CD1c-positive myeloid dendritic cell (primary cell): ENCODE measurements around the gene MUC21.
A peak's percentile ranks its signal among the peaks of the same experiment; 100 is the strongest.

Source experiments
- DNase-seq: peaks from one replicate; pipeline ENCODE4 v3.0.0-alpha.2; 2016; ENCODE audit errors: extremely low spot score

MUC21 gene

DNA sequence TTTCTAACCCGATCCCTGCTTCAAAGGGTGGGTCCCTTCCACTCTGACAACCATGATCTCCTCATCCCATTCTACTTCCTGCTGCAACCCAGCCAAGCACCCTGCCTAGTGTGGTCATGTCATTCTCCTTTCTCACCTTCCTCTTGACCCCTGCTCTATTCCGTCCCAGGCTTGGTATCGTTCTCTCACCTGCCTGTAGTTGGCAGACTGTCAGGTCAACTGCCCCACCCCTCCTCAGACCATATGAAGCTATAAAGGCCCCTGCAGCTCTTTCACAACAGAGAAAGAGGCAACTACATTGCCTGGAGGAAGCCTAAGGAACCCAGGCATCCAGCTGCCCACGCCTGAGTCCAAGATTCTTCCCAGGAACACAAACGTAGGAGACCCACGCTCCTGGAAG is at the start of gene MUC21:
Gene MUC21, plus strand, starts transcription at position 280 of the 400 bp plus-strand sequence. CDS start 241 bp downstream, outside the sequence.
- no peak for DNase-seq

DNA sequence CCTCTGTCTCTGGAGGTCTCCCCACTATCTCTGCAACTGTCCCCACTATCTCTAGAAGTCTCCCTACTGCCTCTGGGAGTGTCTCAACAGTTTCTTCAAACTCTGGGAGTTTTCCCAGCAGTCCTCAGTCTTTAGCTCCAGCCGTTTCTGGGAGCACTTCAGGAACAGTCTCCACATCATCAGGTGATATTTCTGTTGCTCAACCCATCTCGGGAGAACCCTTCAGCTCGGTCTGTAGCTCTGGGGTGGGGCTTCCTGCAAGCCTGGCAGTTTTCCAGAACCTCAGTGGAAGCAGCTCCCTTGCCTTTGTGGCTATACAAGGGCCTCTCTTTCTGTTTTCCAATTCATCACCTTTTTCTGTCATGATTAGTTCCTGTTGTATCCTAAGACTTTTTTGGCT is 48.5 kb upstream of the MUC21 start:
- no peak for DNase-seq

DNA sequence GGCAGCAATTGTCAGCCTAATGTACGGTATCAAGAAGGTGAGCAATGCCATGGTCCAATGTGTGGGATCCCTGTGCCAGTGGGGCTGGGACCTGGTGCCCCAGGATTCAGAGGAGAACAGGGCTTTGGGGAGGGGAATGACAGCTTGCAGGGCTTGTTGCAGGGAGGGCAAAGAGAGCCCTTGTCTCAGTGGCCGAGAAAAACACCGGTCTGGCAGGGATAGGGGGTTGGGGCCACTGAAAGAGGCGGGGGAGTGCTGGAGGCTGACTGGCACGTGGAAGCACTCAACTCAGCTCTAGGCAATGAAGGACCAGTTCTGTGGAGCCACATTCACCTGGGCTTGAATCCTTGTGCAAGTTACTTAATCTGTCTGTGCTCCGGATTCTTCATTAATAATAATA is 46.3 kb upstream of the MUC21 start:
- DNase-seq: no peak

DNA sequence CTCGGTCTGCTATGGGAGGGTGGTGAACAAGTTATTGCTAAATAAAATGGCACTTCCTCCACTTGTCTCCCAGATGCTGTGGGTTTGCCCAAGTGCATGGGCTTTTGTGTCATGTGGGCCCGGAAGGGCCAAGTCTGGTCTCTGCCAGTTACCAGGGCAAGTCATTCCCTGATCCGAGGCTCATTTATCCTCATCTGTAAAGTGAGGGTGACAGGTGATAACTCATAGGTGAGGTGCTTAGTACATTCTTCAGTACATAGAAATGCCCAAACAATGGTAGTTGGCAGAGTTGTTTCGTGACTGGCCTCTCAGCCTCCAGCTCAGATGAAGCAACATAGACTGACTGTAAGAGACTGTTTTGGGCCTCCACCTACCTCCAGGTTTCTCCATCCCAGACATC is 44.8 kb upstream of the MUC21 start:
- no peak for DNase-seq

DNA sequence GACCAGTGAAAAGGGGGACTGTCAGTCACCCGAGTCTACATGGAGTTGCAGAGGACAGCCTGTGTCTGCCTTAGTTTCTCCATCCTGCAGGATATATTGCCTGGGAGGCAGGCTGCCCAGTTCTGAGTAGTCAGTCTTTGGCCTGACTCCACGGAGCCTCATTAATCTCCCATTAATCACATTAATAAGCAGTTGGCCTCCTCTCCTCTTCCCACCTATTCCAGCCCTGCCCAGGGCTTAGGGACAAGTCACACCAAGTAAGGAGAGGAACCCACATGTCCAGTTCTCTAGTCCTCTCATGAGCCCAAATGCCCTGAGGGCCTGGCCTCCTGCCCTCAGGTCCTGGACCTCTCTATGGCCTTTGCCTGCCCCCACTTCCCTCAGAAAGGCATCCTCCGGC is 44.0 kb upstream of the MUC21 start:
- DNase-seq: no peak

DNA sequence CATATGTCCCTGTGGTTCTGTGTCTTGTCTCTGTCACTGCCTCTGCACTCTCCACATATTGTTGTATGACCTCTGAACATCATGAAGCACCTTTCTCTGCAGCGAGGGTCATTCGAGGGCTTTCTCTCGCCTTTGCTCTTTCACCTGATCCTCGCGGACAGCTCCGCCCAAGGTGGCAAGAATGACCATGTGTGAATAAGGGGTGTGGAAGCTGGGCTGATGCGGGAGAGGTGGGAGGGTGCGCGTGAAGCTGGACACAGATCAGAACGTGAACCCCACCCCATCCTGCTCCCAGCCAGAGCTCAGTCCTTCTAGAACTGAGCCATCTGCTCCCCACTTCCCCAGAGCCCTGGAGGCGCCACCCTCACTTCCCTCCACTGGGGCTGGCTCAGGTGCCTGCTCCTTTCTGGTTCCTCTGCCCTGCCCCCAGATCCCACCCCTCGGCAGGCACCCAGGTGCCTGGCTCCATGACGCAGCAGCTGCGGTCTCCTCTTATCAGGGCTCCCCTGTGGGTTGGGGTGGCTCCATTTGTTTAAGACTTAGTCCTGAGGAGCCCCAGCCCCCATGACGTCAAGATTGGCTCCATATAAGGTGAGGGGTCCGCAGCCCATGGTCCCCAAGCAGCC is 43.0 kb upstream of the MUC21 start, which contains the start of gene MUCL3:
Gene MUCL3, plus strand, starts transcription at position 613 of the 626 bp plus-strand sequence. CDS start 27 bp downstream, outside the sequence.
- DNase-seq: no peak

DNA sequence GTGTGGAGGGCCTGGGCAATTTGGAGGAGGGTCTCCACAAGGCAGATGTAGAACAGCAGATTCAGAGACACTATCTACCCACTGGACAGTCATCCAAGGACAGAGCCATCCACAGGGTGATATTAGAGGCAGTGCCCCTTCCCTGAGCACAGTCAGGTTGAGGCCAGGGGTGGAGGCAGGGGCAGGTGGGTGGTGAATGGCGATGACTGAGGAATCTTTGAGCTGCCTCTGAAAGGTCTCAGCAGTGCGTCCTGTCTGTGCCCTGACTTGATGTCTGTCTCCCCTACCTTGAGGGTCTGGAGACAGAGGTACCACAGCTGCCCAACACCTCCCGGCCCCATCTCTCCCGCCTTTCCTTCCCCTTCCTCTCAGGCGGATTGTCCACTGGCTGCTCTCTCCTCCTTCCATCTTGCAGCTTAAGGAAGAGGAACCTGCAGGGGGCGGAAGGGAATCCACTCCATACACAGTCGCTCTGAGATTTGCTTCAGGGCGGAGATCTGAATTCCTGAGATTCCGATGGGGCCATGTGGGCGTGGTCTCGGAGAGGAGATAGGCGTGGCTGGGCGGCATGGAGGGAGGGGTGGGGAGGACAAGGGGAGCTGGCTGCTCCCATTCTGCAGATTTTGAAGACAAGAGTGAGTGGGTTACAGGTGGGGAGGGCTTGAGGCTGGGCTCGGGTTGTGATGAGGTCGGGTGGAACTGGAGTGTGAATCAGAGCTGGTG is 41.0 kb upstream of the MUC21 start:
- DNase-seq: peak; percentile 54

DNA sequence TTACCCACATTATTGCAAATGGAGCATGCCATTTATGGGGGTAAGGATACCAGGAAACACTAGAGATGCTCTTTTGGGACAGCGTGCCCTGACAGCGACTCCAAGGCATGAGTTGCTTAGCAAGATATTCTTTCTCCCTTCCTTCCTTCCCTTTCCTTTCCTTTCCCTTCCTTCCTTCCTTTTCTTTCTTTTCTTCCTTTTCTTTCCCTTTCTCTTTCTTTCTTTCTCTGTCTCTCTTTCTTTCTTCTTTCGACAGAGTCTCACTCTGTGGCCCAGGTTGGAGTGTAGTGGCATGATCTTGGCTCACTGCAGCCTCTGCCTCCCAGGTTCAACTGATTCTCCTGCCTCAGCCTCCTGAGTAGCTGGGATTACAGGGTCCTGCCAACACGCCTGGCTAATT is 39.5 kb upstream of the MUC21 start:
- no peak for DNase-seq

DNA sequence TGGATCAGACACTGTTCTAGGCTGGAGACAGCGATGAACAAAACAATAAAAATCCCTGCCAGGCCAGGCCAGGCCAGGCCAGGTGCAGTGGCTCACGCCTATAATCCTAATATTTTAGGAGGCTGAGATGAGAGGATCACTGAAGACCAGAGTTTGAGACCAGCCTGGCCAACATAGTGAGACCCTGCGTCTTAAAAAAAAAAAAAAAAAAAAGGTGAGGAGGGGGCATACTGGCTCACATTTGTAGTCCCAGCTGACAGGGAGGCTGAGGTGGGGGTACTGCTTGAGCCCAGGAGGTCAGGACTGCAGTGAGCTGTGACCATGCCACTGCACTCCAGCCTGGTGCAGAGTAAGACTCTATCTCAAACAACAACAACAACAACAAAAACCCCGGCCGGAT is 38.2 kb upstream of the MUC21 start:
- no peak for DNase-seq

DNA sequence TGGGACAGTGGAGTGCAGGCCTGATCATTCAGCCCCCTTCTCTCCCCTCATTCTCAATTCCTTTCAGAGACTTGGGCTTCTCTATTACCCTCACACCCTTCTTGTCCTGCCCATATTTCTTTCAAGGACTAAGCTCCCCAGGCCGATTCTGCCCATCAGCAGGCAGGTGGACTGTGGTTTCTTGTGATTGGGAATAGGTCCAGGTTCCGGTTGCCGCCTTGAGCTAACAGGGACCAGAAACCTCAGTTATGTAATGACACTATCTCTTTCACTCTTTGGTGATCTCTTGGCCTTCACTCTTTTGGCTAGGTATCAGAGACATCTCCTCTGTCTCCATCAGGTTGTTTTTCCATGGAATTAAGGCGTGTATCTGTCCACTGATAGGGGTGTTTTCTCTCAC is 36.3 kb upstream of the MUC21 start:
- DNase-seq: no peak

DNA sequence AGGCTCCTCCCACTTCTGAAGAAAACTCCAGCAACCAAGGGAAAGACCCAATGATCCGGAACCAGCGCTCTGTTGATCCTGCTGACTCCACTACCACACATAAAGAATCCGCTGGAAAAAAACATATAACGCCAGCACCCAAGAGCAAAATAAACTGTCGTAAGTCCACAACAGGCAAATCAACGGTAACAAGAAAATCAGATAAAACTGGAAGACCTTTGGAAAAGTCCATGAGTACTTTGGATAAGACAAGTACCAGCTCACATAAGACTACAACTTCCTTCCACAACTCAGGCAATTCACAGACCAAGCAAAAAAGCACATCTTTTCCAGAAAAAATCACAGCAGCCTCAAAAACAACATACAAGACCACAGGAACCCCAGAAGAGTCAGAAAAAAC is 34.7 kb upstream of the MUC21 start:
- DNase-seq: no peak

DNA sequence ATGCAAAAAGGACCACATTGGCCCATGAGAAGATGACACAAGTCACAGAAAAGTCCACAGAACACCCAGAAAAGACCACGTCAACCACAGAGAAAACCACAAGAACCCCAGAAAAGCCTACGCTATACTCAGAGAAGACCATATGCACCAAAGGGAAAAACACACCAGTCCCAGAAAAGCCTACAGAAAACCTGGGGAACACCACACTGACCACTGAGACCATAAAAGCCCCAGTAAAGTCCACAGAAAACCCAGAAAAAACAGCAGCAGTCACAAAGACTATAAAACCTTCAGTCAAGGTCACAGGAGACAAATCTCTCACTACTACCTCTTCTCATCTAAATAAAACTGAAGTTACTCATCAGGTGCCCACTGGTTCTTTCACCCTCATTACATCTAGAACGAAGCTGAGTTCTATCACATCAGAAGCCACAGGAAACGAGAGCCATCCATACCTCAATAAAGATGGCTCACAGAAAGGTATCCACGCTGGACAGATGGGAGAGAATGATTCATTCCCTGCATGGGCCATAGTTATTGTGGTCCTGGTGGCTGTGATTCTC is 31.5 kb upstream of the MUC21 start:
- no peak for DNase-seq

DNA sequence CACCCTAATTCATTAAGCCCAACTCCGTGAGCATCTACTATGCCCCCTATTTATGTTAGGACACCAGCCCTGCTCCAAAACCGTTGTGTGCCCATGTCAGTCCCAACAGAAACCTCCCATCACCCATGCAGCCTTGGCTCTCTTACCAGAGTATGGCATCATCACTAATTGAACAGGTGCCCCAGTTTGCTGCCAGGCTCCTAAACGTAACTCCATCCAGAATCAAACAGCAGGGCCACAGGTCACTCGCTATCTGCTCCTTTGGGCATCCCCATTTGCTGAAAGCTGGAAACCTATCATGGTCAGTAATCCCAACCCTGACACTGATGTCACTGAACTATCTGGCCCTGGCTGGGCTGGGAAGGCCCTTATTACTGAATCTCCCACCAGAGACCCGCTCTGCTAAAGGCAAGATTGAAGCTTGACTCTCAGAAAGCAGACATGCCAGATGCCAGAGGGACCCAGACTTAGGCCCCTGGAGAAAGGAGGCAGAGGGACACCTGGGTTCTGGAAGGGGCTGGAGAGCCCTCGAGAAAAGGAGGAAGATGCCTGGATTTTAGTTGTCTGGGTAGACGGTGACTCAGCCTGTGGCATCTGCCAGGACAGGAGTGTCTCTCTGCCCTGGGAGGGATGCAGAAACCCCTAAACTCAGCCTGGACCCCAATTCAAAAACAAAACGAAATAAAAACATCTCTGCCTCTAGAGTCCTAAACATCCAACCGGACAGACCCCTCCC is 28.7 kb upstream of the MUC21 start:
- DNase-seq: no peak

DNA sequence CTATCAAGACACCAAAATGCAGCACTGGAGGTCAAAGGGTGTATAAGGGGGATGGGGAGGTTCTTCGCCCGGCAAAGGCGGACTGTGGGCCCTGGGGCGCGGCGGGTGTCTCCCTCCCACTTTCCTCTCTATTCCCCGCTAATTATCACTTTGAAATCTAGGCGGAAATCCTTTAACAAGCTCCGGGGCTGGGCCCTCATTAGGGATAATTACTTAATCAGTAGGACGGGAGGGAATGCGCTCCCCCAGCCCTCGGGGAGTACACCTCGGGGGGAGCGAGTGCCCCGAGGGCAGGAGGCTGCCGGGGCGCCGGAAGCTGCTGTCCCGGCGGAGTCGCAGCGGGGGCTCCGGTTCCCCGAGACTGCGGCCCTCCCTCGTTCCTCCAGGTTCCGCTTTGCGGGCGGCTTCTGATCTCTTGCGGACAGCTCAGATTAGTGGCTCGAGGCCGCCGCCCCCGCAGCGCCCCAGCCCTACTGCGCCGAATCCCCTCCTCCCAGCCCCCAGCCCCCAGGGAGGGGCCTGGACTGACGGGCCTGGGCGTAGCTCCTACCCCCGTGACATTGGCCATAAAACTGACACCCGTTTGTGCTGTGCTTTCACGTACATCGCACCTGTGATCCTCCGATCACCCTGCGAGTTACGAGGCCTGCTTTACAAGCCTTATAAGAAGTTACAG is 28.0 kb upstream of the MUC21 start:
- DNase-seq: peak; percentile 91

DNA sequence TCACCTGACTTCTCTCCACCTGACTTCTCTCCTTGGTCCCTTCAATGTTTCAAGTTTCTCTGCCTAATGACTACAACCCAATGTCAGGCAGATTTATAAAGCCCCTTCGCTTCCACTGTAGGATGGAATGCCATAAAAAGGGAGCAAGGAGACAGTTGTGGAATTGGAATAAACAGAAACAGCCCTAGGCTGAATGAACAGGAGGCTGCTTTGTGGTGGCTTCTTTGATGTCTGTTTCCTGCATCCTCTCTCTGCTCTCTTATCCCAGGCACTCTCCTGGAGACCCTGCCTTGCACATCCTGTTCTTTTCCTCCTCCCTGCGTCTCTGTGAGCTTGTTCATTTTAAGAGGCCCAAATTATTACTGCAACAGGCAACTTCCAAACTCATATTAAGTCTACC is 25.8 kb upstream of the MUC21 start:
- no peak for DNase-seq

DNA sequence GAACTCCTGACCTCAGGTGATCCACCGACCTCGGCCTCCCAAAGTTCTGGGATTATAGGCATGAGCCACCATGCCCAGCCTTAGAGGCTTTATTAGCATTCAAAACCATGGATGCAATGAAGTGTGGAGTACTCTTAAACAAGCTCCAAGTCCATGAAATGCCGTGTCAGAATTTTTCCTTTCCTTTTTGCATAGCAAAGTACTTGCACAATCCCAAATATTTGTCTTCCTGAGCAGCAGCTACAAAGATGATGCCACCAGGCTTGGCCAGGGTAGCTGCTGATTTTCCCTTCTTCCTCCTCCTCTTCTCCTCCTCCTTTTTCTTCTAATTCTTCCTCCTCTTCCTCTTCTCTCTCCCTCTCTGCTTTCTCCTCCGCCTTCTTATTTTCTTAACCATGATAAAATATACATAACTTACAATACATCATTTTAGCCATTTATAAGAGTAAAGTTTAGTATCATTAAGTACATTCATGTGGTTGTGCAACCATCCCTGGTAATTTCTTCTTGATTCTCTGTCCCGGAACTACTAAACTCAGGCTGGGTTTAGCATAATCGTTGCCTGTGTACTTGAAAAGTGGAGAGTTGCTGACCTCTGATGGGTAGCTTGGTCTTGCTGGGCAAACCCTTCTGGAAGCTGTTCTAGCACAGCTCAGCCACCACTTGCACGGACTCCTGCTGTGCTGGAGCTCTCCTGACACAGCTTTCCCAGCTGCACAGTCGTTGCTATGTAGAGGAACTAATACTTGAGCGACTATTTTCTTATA is 22.4 kb upstream of the MUC21 start:
- no peak for DNase-seq

DNA sequence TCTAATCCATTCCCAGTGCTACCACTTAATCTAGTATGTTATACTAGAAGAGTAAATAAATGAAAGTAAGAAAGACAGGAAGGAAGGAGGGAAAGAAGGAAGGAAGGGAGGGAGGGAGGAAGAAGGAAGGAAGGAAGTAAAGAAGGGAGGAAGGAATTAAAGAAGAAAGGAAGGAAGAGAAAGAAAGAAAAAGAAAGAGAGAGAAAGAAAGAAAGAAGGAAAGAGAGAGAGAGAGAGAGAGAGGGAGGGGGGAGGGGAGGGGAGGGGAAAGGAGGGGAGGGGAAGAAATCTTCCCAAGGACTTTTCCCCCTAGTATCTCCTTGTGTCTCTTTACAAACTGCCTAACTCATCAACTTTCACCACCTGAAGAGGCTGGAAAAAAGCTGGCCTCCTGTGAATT is 20.8 kb upstream of the MUC21 start:
- no peak for DNase-seq

DNA sequence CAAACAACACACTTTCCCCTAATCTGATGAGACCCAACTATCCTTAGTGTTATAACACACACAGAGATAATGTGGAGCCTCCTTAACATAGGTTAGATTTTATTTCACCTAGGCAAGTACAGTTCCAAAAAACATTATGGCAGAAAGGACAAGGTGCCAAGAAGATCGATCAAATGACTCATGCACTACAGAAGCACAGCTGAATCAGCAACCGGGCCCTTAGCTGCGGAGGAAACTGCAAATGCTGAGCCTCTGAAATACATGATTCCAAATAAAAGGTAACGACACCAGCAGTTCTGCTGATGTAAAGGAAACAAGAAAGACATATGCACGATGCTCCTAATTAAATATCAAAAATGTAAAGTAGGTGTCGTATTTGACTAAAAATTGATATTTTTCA is 19.9 kb upstream of the MUC21 start:
- DNase-seq: no peak

DNA sequence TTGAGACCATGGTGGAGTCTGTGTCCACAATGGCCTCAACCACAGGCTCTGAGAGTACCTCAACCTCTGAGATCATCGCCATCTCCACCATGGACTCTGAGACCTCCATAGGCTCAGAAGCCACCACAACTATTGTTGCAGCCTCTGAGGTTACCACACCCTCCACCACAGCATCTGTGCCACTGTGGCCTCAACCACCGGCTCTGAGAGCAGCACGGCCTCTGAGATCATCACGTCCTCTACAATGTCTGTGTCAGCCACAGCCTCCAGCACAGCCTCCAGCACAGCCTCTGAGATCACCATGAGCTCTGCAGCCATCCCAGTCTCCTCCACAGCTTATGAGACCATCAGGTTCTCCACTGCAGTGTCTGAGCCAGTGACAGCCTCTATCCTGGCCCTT is 19.4 kb upstream of the MUC21 start:
- no peak for DNase-seq

DNA sequence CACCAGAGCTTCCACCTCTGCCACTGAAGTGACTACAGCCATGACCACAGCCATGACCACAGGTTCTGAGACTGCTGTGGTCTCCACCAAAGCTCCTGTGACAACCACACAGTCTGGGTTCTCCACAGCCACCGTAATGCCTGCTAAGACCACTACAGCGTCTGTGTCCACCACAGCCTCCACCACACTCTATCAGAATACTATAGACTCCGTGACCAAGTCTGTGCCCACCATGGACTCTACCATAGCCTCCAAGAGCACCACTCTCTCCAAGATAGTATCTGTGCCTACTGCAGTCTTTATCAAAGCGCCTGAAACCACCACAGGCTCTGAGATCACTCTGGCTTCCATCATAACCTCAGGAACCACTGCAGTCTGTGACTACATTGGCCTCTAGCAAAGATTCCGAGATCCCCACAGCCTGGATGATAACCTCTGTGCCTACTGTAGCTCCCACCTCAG is 18.3 kb upstream of the MUC21 start:
- DNase-seq: no peak

DNA sequence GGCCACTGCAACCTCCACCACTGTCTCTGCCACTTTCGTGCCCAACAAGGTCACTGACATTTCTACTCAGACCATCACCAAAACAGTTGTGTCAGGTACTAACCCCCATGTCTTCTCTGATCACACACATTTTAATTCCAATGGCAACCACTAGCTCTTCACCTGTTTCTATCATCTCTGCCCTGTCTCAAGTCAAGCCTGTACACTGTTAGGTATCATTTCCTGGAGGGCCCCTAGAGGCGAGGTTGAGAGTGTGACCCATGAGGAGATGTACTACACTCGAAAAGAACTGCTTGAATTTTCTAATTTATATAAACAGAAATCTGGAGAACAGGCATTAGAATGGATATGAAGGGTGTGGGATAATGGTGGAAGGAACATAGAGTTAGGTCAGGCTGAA is 17.4 kb upstream of the MUC21 start:
- DNase-seq: no peak
